GM19463 (cell line): ENCODE measurements around the gene DCTN2.
A peak's percentile ranks its signal among the peaks of the same experiment; 100 is the strongest.

Experiments used
- ATAC-seq: cut with Tn5 transposase; IDR thresholded peaks from one replicate; pipeline ENCODE4 v1.9.1; 2021; ENCODE audit warnings: mild to moderate bottlenecking, moderate library complexity; ENCODE audit not compliant: unreplicated experiment

The DCTN2 gene

GRCh38 chr12:57491393-57492280, 55.4 kb downstream of the DCTN2 start:
- no peak for ATAC-seq

- ATAC-seq, result no peak
Measured at GRCh38 chr12:57490126-57490525, 56.9 kb downstream of the DCTN2 start.

- no peak for ATAC-seq
Measured at GRCh38 chr12:57489157-57489641, 57.8 kb downstream of the DCTN2 start.

GRCh38 chr12:57488402-57489156, 58.4 kb downstream of the DCTN2 start:
- no peak for ATAC-seq

- peak; percentile 99 for ATAC-seq
Measured at GRCh38 chr12:57487597-57488401, 59.2 kb downstream of the DCTN2 start, which contains the start of gene MARS1. Gene MARS1, plus strand, starts transcription at chr12:57488068. Its CDS starts 23 bp downstream, at chr12:57488091.

- no peak for ATAC-seq
Measured at GRCh38 chr12:57487055-57487596, 59.9 kb downstream of the DCTN2 start.

GRCh38 chr12:57485695-57486094, 61.3 kb downstream of the DCTN2 start:
- ATAC-seq, result no peak

- ATAC-seq, result no peak
Measured at GRCh38 chr12:57483466-57483865, 63.5 kb downstream of the DCTN2 start.

- ATAC-seq, result no peak
Measured at GRCh38 chr12:57481671-57482070, 65.3 kb downstream of the DCTN2 start.
